Measurements from ENCODE around the gene C2CD4A.

DNA sequence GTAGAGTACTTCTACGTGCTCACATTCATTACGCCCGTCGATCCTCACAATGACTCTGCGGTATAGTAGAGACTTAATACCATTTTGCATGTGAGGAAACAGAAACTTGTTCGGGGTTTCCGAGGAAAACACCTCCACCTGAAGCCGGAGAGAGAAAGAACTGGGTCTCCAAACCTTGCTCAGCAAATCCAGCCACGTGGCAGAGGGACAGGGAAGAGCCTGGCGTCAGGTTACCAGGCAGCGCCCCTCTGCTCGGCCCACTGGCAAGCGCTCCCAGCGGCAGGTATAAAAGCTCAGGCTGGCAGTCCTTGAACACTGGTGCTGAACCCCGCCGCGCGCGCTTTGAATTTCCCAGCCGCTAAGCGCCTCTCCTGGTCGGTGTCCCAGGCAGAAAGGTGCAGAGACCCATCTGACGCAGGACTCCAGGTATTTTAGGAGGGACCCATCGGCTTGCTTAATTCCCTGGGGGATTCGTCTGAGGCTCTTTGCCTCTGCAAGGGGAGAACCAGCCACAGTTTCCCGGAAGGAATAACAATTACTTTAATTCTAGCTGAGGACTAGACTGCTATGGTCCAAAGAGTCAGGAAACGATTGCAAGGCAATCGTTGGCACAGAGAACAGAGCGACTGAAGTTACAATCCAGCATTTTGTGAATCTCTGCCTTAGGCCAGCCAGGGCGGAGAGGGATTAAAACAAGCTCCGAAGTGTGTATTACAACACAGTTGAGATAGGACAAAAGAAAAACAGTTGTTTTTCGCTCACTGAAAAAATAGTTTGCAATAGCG is at the start of gene C2CD4A:
- TF ChIP-seq CTCF (IDR thresholded peaks at IDR 0.05) = peak in 1 of 3 experiments; percentile 18
- no peak for TF ChIP-seq EP300 (IDR thresholded peaks at IDR 0.05)
- no peak for TF ChIP-seq POLR2A (IDR thresholded peaks at IDR 0.05; ENCODE audit: low read depth)
